ENCODE data around the gene CKMT1A.
"Not testable (repeated sequence)": the region's sequence is repeated elsewhere in the genome, so short reads cannot be mapped to it uniquely, and the experiment has no call there.

DNA sequence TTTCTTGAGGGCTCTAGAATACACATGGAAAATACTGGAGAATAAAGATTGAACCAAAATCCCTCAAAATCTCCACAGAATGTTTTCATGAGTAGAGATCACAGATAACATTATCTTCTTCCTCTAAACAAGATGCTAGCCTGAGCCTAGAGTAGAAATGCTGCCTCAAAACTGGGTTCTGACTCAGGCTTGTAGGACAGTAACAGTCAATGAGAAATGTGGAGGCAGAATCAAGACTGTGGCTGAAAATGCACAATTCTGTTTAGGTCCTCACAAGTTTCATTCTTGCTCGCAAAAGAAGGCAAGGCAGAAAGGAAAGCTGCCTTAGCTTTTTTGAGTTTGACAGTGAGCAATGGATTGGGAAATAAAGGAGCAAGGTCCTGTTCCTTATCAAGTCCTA lies 19.5 kb upstream of the CKMT1A start:
- TF ChIP-seq POLR2A, CTCF (IDR thresholded peaks at IDR 0.05): not testable (repeated sequence)
